ENCODE data around the gene GOLM1. TPM values are rescaled to one million over a fixed set of nuclear protein-coding genes. Genes with fewer than 3 reads are reported as not detected.

The GOLM1 gene
- total and polyA plus RNA-seq, 7 donors, result 9.2 to 187 (median 14.3) TPM

GRCh38 chr9:86072394-86072877, 26.9 kb downstream of the GOLM1 start:
- H3K27ac ChIP-seq, result no peak overlapping the region
- intact Hi-C loops (cut with DNase I), result no loop called here
- H3K4me1 ChIP-seq, result peaks cover 0 to 15% (median 12%) of the 10 kb centered on the region in 4 donors
- no peaks in the 10 kb centered on the region for H3K36me3 ChIP-seq
- no peak overlapping the region for H3K4me3 ChIP-seq
- DNase-seq, result no peak
- TF ChIP-seq CTCF (IDR thresholded peaks at IDR 0.05) (no peak), POLR2AphosphoS5 (IDR thresholded peaks at IDR 0.05) (no peak), POLR2A (IDR thresholded peaks at IDR 0.05) (no peak), EP300 (IDR thresholded peaks at IDR 0.05) (no peak)
- WGBS, 2 donors, result 79 to 87% methylated on average over 2 of the region's 2 CpGs
- H3K27me3 ChIP-seq, result no peaks in the 10 kb centered on the region
- no peaks in the 10 kb centered on the region for H3K9me3 ChIP-seq

GRCh38 chr9:86069206-86069869, 30.0 kb downstream of the GOLM1 start:
- H3K9me3 ChIP-seq, result no peaks in the 10 kb centered on the region
- intact Hi-C loops (cut with DNase I), result no loop called here
- TF ChIP-seq CTCF (IDR thresholded peaks at IDR 0.05) (no peak), POLR2A (IDR thresholded peaks at IDR 0.05) (no peak), POLR2AphosphoS5 (IDR thresholded peaks at IDR 0.05) (no peak), EP300 (IDR thresholded peaks at IDR 0.05) (no peak)
- 81 to 85% methylated on average over 7 of the region's 7 CpGs for WGBS, 2 donors
- no peak for DNase-seq
- no peak overlapping the region for H3K4me3 ChIP-seq
- H3K36me3 ChIP-seq, result no peaks in the 10 kb centered on the region
- H3K27ac ChIP-seq, result no peak overlapping the region
- H3K4me1 ChIP-seq, result peaks cover 0 to 4% (median 0%) of the 10 kb centered on the region in 4 donors
- no peaks in the 10 kb centered on the region for H3K27me3 ChIP-seq

DNA sequence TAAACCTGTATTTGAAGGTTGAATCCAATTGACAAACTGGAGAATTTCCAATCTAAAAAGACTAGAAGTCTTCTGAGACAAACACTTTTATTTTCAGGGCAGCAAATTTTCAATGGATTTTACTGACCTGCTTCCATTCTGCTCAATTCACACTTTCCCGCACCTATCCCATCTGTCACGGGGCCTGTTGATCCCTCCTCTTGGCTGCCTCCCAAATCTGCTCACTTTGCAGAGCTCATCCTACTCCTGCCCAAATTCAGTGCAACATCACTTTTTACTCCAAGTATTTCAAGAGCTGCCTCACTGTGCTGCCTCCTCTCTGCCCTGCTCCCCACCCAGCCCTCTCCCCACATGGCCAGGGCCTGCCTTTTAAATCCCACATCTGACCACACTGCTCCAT, 35.1 kb downstream of the GOLM1 start:
- H3K27me3 ChIP-seq, result no peaks in the 10 kb centered on the region
- WGBS, 2 donors, result 32 to 82% methylated on average over 2 of the region's 2 CpGs
- no peak for TF ChIP-seq EP300 (IDR thresholded peaks at IDR 0.05)
- H3K27ac ChIP-seq, result no peak overlapping the region
- no peak overlapping the region for H3K4me3 ChIP-seq
- no peaks in the 10 kb centered on the region for H3K36me3 ChIP-seq
- DNase-seq, result no peak
- no peaks in the 10 kb centered on the region for H3K9me3 ChIP-seq
- no peaks in the 10 kb centered on the region for H3K4me1 ChIP-seq
- intact Hi-C loops (cut with DNase I), result no loop called here

DNA sequence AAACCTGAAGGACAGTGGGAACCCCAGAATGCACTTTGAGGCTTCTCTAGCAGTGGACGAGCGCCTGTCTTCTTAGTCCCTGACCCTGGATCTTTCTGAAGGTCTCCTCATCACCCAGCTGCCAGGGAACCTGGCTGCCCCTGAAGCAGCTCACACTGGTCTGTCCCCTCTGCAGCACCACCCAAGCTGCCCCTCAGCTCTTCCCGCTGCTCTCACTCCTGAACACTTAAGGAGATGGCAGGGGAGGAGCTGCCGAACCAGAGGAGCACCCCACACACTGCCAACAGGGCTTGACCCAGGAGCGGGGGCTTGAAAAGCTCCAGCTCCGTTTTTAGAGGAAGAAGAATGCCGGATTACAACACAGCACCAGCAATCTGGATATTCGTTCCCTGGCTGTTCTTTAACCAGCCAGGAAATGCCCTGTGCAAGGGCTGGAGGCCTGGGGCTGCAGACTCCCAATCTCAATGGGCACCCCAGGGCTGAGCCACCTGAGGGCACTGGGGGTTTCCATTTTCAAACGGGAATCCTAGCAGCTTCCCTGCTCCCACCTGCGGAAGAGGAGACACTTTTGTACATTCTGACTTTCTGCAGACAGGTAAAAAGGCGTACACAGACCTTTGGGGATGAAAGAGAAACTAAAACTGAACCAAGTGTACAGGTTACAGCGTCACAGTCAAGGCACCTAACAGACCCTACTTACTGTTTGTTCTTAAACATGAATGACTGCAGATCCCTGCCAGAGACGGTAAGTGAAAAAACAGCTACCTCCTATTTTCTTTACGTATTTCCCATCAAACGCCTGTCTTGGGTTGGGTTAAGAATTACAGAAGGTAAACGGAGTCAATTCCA, 36.3 kb downstream of the GOLM1 start:
- WGBS, 2 donors, result 23 to 69% methylated on average over 16 of the region's 16 CpGs
- no peaks in the 10 kb centered on the region for H3K4me1 ChIP-seq
- no peak overlapping the region for H3K27ac ChIP-seq
- DNase-seq, result no peak
- no peaks in the 10 kb centered on the region for H3K27me3 ChIP-seq
- H3K9me3 ChIP-seq, result no peaks in the 10 kb centered on the region
- no peaks in the 10 kb centered on the region for H3K36me3 ChIP-seq
- no peak overlapping the region for H3K4me3 ChIP-seq
- TF ChIP-seq CTCF (IDR thresholded peaks at IDR 0.05) (no peak), EP300 (IDR thresholded peaks at IDR 0.05) (no peak), POLR2A (IDR thresholded peaks at IDR 0.05) (no peak), POLR2AphosphoS5 (IDR thresholded peaks at IDR 0.05) (no peak)
- intact Hi-C loops (cut with DNase I), result no loop called here

DNA sequence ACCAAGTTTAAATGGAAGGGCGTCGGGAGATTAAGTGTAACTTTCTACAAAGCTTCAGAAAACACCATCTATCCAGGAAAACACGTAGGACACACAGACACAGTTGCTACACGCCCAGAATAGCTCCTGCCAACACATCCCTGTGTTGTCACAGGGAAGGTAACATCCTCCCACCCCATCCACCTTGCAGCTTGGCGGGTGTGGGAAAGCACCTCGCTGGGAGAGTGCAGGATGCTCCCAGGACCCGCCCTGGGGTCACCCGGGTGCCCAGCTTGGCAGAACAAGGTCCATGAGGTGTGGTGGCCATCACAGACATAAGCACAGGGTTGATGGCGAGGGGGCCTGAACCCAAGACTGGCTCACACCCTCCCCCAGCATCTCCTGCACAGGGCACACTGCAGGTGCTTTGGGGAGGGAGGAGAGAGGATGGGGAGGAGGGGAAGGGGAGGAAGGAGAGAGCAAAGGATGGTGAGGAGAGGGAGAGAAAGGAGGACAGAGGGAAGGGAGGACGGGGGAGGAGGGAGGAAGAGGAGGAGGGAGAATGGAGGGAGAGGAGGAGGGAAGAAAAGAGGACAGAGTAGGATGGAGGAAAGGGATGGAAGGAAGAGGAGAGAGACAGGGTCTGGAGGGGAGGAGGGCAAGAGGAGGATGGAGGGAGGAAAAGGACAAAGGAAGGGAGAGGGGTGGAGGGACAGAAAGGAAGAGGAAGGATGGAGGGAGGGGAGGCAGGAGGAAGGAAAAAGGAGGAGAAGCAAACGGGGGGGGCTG, 37.2 kb downstream of the GOLM1 start:
- TF ChIP-seq POLR2AphosphoS5 (IDR thresholded peaks at IDR 0.05), result no peak
- TF ChIP-seq POLR2A (IDR thresholded peaks at IDR 0.05), result no peak
- TF ChIP-seq EP300 (IDR thresholded peaks at IDR 0.05), result no peak
- TF ChIP-seq CTCF (IDR thresholded peaks at IDR 0.05), result no peak
- H3K27me3 ChIP-seq, result no peaks in the 10 kb centered on the region
- 39 to 71% methylated on average over 11 of the region's 11 CpGs for WGBS, 2 donors
- no peaks in the 10 kb centered on the region for H3K9me3 ChIP-seq
- no peak overlapping the region for H3K4me3 ChIP-seq
- DNase-seq, result no peak
- no peak overlapping the region for H3K27ac ChIP-seq
- H3K36me3 ChIP-seq, result no peaks in the 10 kb centered on the region
- intact Hi-C loops (cut with DNase I), result no loop called here
- no peaks in the 10 kb centered on the region for H3K4me1 ChIP-seq

All from sigmoid colon (tissue), 7 donors.